ENCODE results near the gene NDUFB5. TPM values are rescaled to one million over a fixed set of nuclear protein-coding genes. Genes with fewer than 3 reads are reported as not detected.
A peak's percentile ranks its signal among the peaks of the same experiment; 100 is the strongest.

NDUFB5 gene
- total RNA-seq, result 100 to 1,000 TPM in 1 of 4 donors, 10 to 100 TPM in 3; 62.7 to 112 (median 83.1) TPM

GRCh38 chr3:179604321-179605078, at the start of gene NDUFB5, which contains the start of gene MRPL47:
NDUFB5 (plus strand) TSS chr3:179604794; CDS start chr3:179604816, 22 bp downstream.
MRPL47 (minus strand) TSS chr3:179604638; CDS start chr3:179604624, 14 bp downstream.
- H3K9me3 ChIP-seq, result no peaks in the 10 kb centered on the region
- 2% methylated on average over 28 of the region's 45 CpGs for WGBS
- intact Hi-C loops (cut with DNase I), result loop anchor here (5.0 kb wide), 1 partner anchor 48 kb away; the partner anchor contains the start of gene USP13

GRCh38 chr3:179558742-179559364, 45.7 kb upstream of the NDUFB5 start:
- H3K27me3 ChIP-seq, result no peaks in the 10 kb centered on the region
- peaks cover 3 to 11% (median 6%) of the 10 kb centered on the region in 4 donors for H3K4me1 ChIP-seq
- H3K9me3 ChIP-seq, result no peaks in the 10 kb centered on the region
- TF ChIP-seq CTCF (IDR thresholded peaks at IDR 0.05) (peak; percentile 82 to 94 (median 92)), POLR2A (IDR thresholded peaks at IDR 0.05; ENCODE audit: low read depth) (no peak), EP300 (IDR thresholded peaks at IDR 0.05) (no peak), POLR2AphosphoS5 (IDR thresholded peaks at IDR 0.05) (no peak)
- no peak overlapping the region for H3K4me3 ChIP-seq
- no peaks in the 10 kb centered on the region for H3K36me3 ChIP-seq
- H3K27ac ChIP-seq (replicated peaks in 1 of 4), result no peak overlapping the region
- DNase-seq (ENCODE audit: extremely low spot score), result no peak
- WGBS, result 5% methylated on average over 3 of the region's 3 CpGs
- intact Hi-C loops (cut with DNase I), result loop anchor here (2.0 kb wide), 1 partner anchor 138 kb away; no protein-coding TSS in a partner anchor

More at GRCh38 chr3:179604321-179605078, at the start of gene NDUFB5, which contains the start of gene MRPL47:
- no peak for TF ChIP-seq CTCF (IDR thresholded peaks at IDR 0.05)
- no peak for TF ChIP-seq EP300 (IDR thresholded peaks at IDR 0.05)
- peak; percentile 95 to 97 for TF ChIP-seq POLR2AphosphoS5 (IDR thresholded peaks at IDR 0.05)
- TF ChIP-seq POLR2A (IDR thresholded peaks at IDR 0.05; ENCODE audit: low read depth), result peak; percentile 51
- H3K27me3 ChIP-seq, result no peaks in the 10 kb centered on the region
- DNase-seq (ENCODE audit: extremely low spot score), result peak; percentile 98
- peak within 1 kb of the TSS; percentile 71 to 92 (median 79) for H3K4me3 ChIP-seq
- peak within 1 kb of the TSS; percentile 89 to 93 (median 92) for H3K27ac ChIP-seq (replicated peaks in 1 of 4)
- peaks cover 20 to 62% (median 51%) of the 10 kb centered on the region in 4 donors for H3K4me1 ChIP-seq
- H3K36me3 ChIP-seq, result peaks cover 14 to 47% (median 31%) of the 10 kb centered on the region in 4 donors

- DNase-seq (ENCODE audit: extremely low spot score), result no peak
- TF ChIP-seq EP300 (IDR thresholded peaks at IDR 0.05), result no peak
- TF ChIP-seq POLR2AphosphoS5 (IDR thresholded peaks at IDR 0.05), result no peak
- TF ChIP-seq CTCF (IDR thresholded peaks at IDR 0.05), result no peak
- TF ChIP-seq POLR2A (IDR thresholded peaks at IDR 0.05; ENCODE audit: low read depth), result no peak
- intact Hi-C loops (cut with DNase I), result loop anchor here (5.0 to 10.0 kb wide), 3 partner anchors 113 to 416 kb away; partner anchors contain the start of genes MFN1 and PIK3CA
- H3K36me3 ChIP-seq, result no peaks in the 10 kb centered on the region
- H3K9me3 ChIP-seq, result no peaks in the 10 kb centered on the region
- no peaks in the 10 kb centered on the region for H3K27me3 ChIP-seq
- no peak overlapping the region for H3K4me3 ChIP-seq
- H3K4me1 ChIP-seq, result peaks cover 6 to 24% (median 15%) of the 10 kb centered on the region in 4 donors
- no peak overlapping the region for H3K27ac ChIP-seq (replicated peaks in 1 of 4)
- WGBS, result 83% methylated on average over 1 of the region's 1 CpG
These were observed 43.8 kb upstream of the NDUFB5 start for GRCh38 chr3:179560791-179561190.

- WGBS, result 0% methylated on average over 20 of the region's 55 CpGs
- peak within 1 kb of the TSS; percentile 85 to 98 (median 86) for H3K4me3 ChIP-seq
- DNase-seq (ENCODE audit: extremely low spot score), result peak; percentile 100
These were observed 41.9 kb upstream of the NDUFB5 start, which contains the start of gene ACTL6A for GRCh38 chr3:179562591-179563270. ACTL6A (plus strand) TSS chr3:179562926; CDS start chr3:179563093, 167 bp downstream.

More at GRCh38 chr3:179562591-179563270, 41.9 kb upstream of the NDUFB5 start, which contains the start of gene ACTL6A:
- Histone ChIP-seq H3K27me3 (no peaks in the 10 kb centered on the region), H3K4me1 (peaks cover 6 to 24% (median 15%) of the 10 kb centered on the region in 4 donors), H3K9me3 (no peaks in the 10 kb centered on the region), H3K36me3 (no peaks in the 10 kb centered on the region), H3K27ac (replicated peaks in 1 of 4) (peak within 1 kb of the TSS; percentile 84 to 92 (median 87))
- TF ChIP-seq POLR2AphosphoS5 (IDR thresholded peaks at IDR 0.05) (peak; percentile 77 to 83), POLR2A (IDR thresholded peaks at IDR 0.05; ENCODE audit: low read depth) (no peak)
- intact Hi-C loops (cut with DNase I), result loop anchor here (5.0 to 10.0 kb wide), 3 partner anchors 115 to 418 kb away; partner anchors contain the start of genes MFN1 and PIK3CA
